Memory B cell (primary cell): ENCODE measurements around the gene IGF2BP2.
"Not testable (repeated sequence)": the region's sequence is repeated elsewhere in the genome, so short reads cannot be mapped to it uniquely, and the experiment has no call there.

Experiments used
- ATAC-seq: fragments of 150-1000 bp; cut with Tn5 transposase; 2 replicates; pipeline ENCODE4 v1.10.0; 2021; ENCODE audit warnings: low read depth, mild to moderate bottlenecking, moderate library complexity
- DNase-seq, 2 donors: peaks; one replicate each; pipeline ENCODE4 v3.0.0; 2022; ENCODE audit warnings: low spot score in 2 of 2
- H3K27ac Mint-ChIP-seq: one replicate; pipeline ENCODE4 v1.8.0; 2022; ENCODE audit warnings: mild to moderate bottlenecking, moderate library complexity, mixed read lengths
- H3K27me3 Mint-ChIP-seq: one replicate; pipeline ENCODE4 v1.8.0; 2022; ENCODE audit warnings: mixed read lengths
- H3K36me3 Mint-ChIP-seq: one replicate; pipeline ENCODE4 v1.8.0; 2022; ENCODE audit warnings: mild to moderate bottlenecking, mixed read lengths
- H3K4me1 Mint-ChIP-seq: one replicate; pipeline ENCODE4 v1.8.0; 2022; ENCODE audit warnings: mixed read lengths
- H3K4me3 Mint-ChIP-seq: one replicate; pipeline ENCODE4 v1.8.0; 2022; ENCODE audit warnings: mild to moderate bottlenecking, moderate library complexity, mixed read lengths
- H3K9me3 Mint-ChIP-seq: one replicate; pipeline ENCODE4 v1.8.0; 2022; ENCODE audit warnings: mixed read lengths

Gene IGF2BP2

GRCh38 chr3:185702262-185703225, 122.3 kb downstream of the IGF2BP2 start:
- H3K27ac Mint-ChIP-seq: no peak overlapping the region
- no peaks in the 10 kb centered on the region for H3K36me3 Mint-ChIP-seq
- H3K27me3 Mint-ChIP-seq: peaks cover 15% of the 10 kb centered on the region
- H3K9me3 Mint-ChIP-seq: no peaks in the 10 kb centered on the region
- DNase-seq (no peak), ATAC-seq (no peak)
- peaks cover 3% of the 10 kb centered on the region for H3K4me1 Mint-ChIP-seq
- no peak overlapping the region for H3K4me3 Mint-ChIP-seq

- Mint-ChIP-seq H3K9me3 (no peaks in the 10 kb centered on the region), H3K4me1 (peaks cover 3% of the 10 kb centered on the region), H3K36me3 (no peaks in the 10 kb centered on the region), H3K27ac (no peak overlapping the region), H3K4me3 (no peak overlapping the region), H3K27me3 (peaks cover 14% of the 10 kb centered on the region)
- DNase-seq: no peak
- no peak for ATAC-seq
Observed at GRCh38 chr3:185701611-185702261, 123.1 kb downstream of the IGF2BP2 start.

- DNase-seq (no peak), ATAC-seq (no peak)
- Mint-ChIP-seq H3K27me3 (peaks cover 14% of the 10 kb centered on the region), H3K36me3 (no peaks in the 10 kb centered on the region), H3K9me3 (no peaks in the 10 kb centered on the region), H3K4me1 (peaks cover 3% of the 10 kb centered on the region), H3K4me3 (no peak overlapping the region), H3K27ac (no peak overlapping the region)
Observed at GRCh38 chr3:185699927-185700326, 124.9 kb downstream of the IGF2BP2 start.

GRCh38 chr3:185697228-185697627, 127.6 kb downstream of the IGF2BP2 start:
- not testable (repeated sequence) for H3K9me3 Mint-ChIP-seq, H3K4me3 Mint-ChIP-seq, H3K36me3 Mint-ChIP-seq, H3K27me3 Mint-ChIP-seq, ATAC-seq, H3K27ac Mint-ChIP-seq, H3K4me1 Mint-ChIP-seq, DNase-seq

GRCh38 chr3:185696039-185696438, 128.8 kb downstream of the IGF2BP2 start:
- ATAC-seq (no peak), DNase-seq (no peak)
- Mint-ChIP-seq H3K4me3 (no peak overlapping the region), H3K36me3 (no peaks in the 10 kb centered on the region), H3K27ac (no peak overlapping the region), H3K4me1 (no peaks in the 10 kb centered on the region), H3K27me3 (peaks cover 8% of the 10 kb centered on the region), H3K9me3 (no peaks in the 10 kb centered on the region)

- Mint-ChIP-seq H3K4me3 (no peak overlapping the region), H3K9me3 (no peaks in the 10 kb centered on the region), H3K36me3 (no peaks in the 10 kb centered on the region), H3K4me1 (no peaks in the 10 kb centered on the region), H3K27me3 (peaks cover 5% of the 10 kb centered on the region), H3K27ac (no peak overlapping the region)
- ATAC-seq: no peak
- no peak for DNase-seq
Observed at GRCh38 chr3:185693985-185694653, 130.7 kb downstream of the IGF2BP2 start.

GRCh38 chr3:185691622-185692021, 133.2 kb downstream of the IGF2BP2 start:
- no peak overlapping the region for H3K27ac Mint-ChIP-seq
- no peaks in the 10 kb centered on the region for H3K4me1 Mint-ChIP-seq
- H3K36me3 Mint-ChIP-seq: no peaks in the 10 kb centered on the region
- peaks cover 5% of the 10 kb centered on the region for H3K27me3 Mint-ChIP-seq
- no peaks in the 10 kb centered on the region for H3K9me3 Mint-ChIP-seq
- DNase-seq (no peak), ATAC-seq (no peak)
- H3K4me3 Mint-ChIP-seq: no peak overlapping the region

GRCh38 chr3:185687271-185687878, 137.5 kb downstream of the IGF2BP2 start:
- no peak for DNase-seq
- H3K27ac Mint-ChIP-seq: no peak overlapping the region
- H3K9me3 Mint-ChIP-seq: peaks cover 2% of the 10 kb centered on the region
- no peak overlapping the region for H3K4me3 Mint-ChIP-seq
- peaks cover 7% of the 10 kb centered on the region for H3K27me3 Mint-ChIP-seq
- H3K36me3 Mint-ChIP-seq: no peaks in the 10 kb centered on the region
- no peak for ATAC-seq
- no peaks in the 10 kb centered on the region for H3K4me1 Mint-ChIP-seq

GRCh38 chr3:185685231-185686035, 139.4 kb downstream of the IGF2BP2 start:
- no peaks in the 10 kb centered on the region for H3K36me3 Mint-ChIP-seq
- H3K27ac Mint-ChIP-seq: no peak overlapping the region
- H3K4me1 Mint-ChIP-seq: no peaks in the 10 kb centered on the region
- H3K9me3 Mint-ChIP-seq: peaks cover 4% of the 10 kb centered on the region
- DNase-seq: no peak
- no peak for ATAC-seq
- no peak overlapping the region for H3K4me3 Mint-ChIP-seq
- H3K27me3 Mint-ChIP-seq: peaks cover 3% of the 10 kb centered on the region

GRCh38 chr3:185680231-185680630, 144.6 kb downstream of the IGF2BP2 start:
- Mint-ChIP-seq H3K27ac (no peak overlapping the region), H3K36me3 (no peaks in the 10 kb centered on the region), H3K4me1 (no peaks in the 10 kb centered on the region), H3K4me3 (no peak overlapping the region), H3K27me3 (peaks cover 2% of the 10 kb centered on the region), H3K9me3 (peaks cover 17% of the 10 kb centered on the region)
- no peak for ATAC-seq
- no peak for DNase-seq

GRCh38 chr3:185678027-185678426, 146.8 kb downstream of the IGF2BP2 start:
- no peak for ATAC-seq
- DNase-seq: no peak
- no peaks in the 10 kb centered on the region for H3K36me3 Mint-ChIP-seq
- H3K9me3 Mint-ChIP-seq: peaks cover 17% of the 10 kb centered on the region
- H3K4me3 Mint-ChIP-seq: no peak overlapping the region
- peaks cover 9% of the 10 kb centered on the region for H3K27me3 Mint-ChIP-seq
- no peak overlapping the region for H3K27ac Mint-ChIP-seq
- no peaks in the 10 kb centered on the region for H3K4me1 Mint-ChIP-seq

GRCh38 chr3:185677146-185677829, 147.6 kb downstream of the IGF2BP2 start:
- Mint-ChIP-seq H3K27ac (no peak overlapping the region), H3K4me3 (no peak overlapping the region), H3K27me3 (peaks cover 11% of the 10 kb centered on the region), H3K4me1 (no peaks in the 10 kb centered on the region), H3K9me3 (peaks cover 14% of the 10 kb centered on the region), H3K36me3 (no peaks in the 10 kb centered on the region)
- DNase-seq (no peak), ATAC-seq (no peak)

GRCh38 chr3:185667574-185667973, 157.3 kb downstream of the IGF2BP2 start:
- no peak for ATAC-seq
- Mint-ChIP-seq H3K4me3 (no peak overlapping the region), H3K9me3 (peaks cover 1% of the 10 kb centered on the region), H3K27ac (no peak overlapping the region), H3K4me1 (no peaks in the 10 kb centered on the region), H3K27me3 (peaks cover 5% of the 10 kb centered on the region), H3K36me3 (no peaks in the 10 kb centered on the region)
- no peak for DNase-seq
